Activated CD4-positive, alpha-beta T cell treated with anti-CD3 and anti-CD28 coated beads, Interleukin-2, Interleukin-6, amounts not matched to agents 100 ng/mL and 50 ng/mL, durations not matched to agents 16 hours and 8 hours (primary cell): ENCODE data around the gene ZBP1.

Experiments
- DNase-seq: peaks from one replicate; pipeline ENCODE4 v3.0.0-alpha.2; 2020

ZBP1 gene

GRCh38 chr20:57583289-57584257, 36.7 kb downstream of the ZBP1 start:
- no peak for DNase-seq

- no peak for DNase-seq
Observed at GRCh38 chr20:57582432-57583288, 37.6 kb downstream of the ZBP1 start.

- DNase-seq: no peak
Observed at GRCh38 chr20:57582029-57582378, 38.2 kb downstream of the ZBP1 start.

GRCh38 chr20:57581202-57582028, 38.8 kb downstream of the ZBP1 start:
- DNase-seq: no peak

GRCh38 chr20:57580478-57581201, 39.6 kb downstream of the ZBP1 start:
- DNase-seq: no peak

- no peak for DNase-seq
Observed at GRCh38 chr20:57579898-57580447, 40.3 kb downstream of the ZBP1 start.

- DNase-seq: no peak
Observed at GRCh38 chr20:57579331-57579897, 40.8 kb downstream of the ZBP1 start.

- DNase-seq: no peak
Observed at GRCh38 chr20:57578476-57579165, 41.6 kb downstream of the ZBP1 start.

GRCh38 chr20:57577679-57578475, 42.3 kb downstream of the ZBP1 start:
- no peak for DNase-seq

GRCh38 chr20:57576617-57577550, 43.3 kb downstream of the ZBP1 start:
- DNase-seq: no peak

- no peak for DNase-seq
Observed at GRCh38 chr20:57576002-57576401, 44.2 kb downstream of the ZBP1 start.

GRCh38 chr20:57574954-57575353, 45.3 kb downstream of the ZBP1 start:
- no peak for DNase-seq

- DNase-seq: peak; percentile 21
Observed at GRCh38 chr20:57573894-57574293, 46.3 kb downstream of the ZBP1 start.

- DNase-seq: no peak
Observed at GRCh38 chr20:57573242-57573641, 47.0 kb downstream of the ZBP1 start.

- no peak for DNase-seq
Observed at GRCh38 chr20:57571782-57572416, 48.3 kb downstream of the ZBP1 start.

- DNase-seq: no peak
Observed at GRCh38 chr20:57570920-57571319, 49.3 kb downstream of the ZBP1 start.

GRCh38 chr20:57570145-57570850, 49.9 kb downstream of the ZBP1 start:
- no peak for DNase-seq

- no peak for DNase-seq
Observed at GRCh38 chr20:57568960-57569359, 51.3 kb downstream of the ZBP1 start.
